ENCODE measurements around the gene ADCY3.
"Not testable (repeated sequence)": the region's sequence is repeated elsewhere in the genome, so short reads cannot be mapped to it uniquely, and the experiment has no call there.

ADCY3 gene

GRCh38 chr2:24844023-24844685 lies 75.9 kb downstream of the ADCY3 start:
- no peak for DNase-seq (ENCODE audit: low read depth)

- DNase-seq (ENCODE audit: low read depth), result no peak
Measured at GRCh38 chr2:24843330-24843860, 76.6 kb downstream of the ADCY3 start.

GRCh38 chr2:24842081-24843050 lies 77.7 kb downstream of the ADCY3 start:
- DNase-seq (ENCODE audit: low read depth), result no peak

GRCh38 chr2:24840962-24841945 lies 78.8 kb downstream of the ADCY3 start:
- DNase-seq (ENCODE audit: low read depth), result no peak

- DNase-seq (ENCODE audit: low read depth), result no peak
Measured at GRCh38 chr2:24840164-24840869, 79.7 kb downstream of the ADCY3 start.

- no peak for DNase-seq (ENCODE audit: low read depth)
Measured at GRCh38 chr2:24839729-24840128, 80.3 kb downstream of the ADCY3 start.

- DNase-seq (ENCODE audit: low read depth), result no peak
Measured at GRCh38 chr2:24838541-24838940, 81.5 kb downstream of the ADCY3 start.

GRCh38 chr2:24837996-24838513 lies 82.0 kb downstream of the ADCY3 start:
- no peak for DNase-seq (ENCODE audit: low read depth)

GRCh38 chr2:24836706-24837105 lies 83.3 kb downstream of the ADCY3 start:
- no peak for DNase-seq (ENCODE audit: low read depth)

GRCh38 chr2:24836206-24836605 lies 83.8 kb downstream of the ADCY3 start:
- DNase-seq (ENCODE audit: low read depth), result no peak

- DNase-seq (ENCODE audit: low read depth), result not testable (repeated sequence)
Measured at GRCh38 chr2:24835411-24835810, 84.6 kb downstream of the ADCY3 start.

GRCh38 chr2:24834733-24835395 lies 85.2 kb downstream of the ADCY3 start:
- no peak for DNase-seq (ENCODE audit: low read depth)

GRCh38 chr2:24833821-24834732 lies 86.0 kb downstream of the ADCY3 start:
- DNase-seq (ENCODE audit: low read depth), result no peak

GRCh38 chr2:24832931-24833701 lies 86.9 kb downstream of the ADCY3 start:
- no peak for DNase-seq (ENCODE audit: low read depth)

- no peak for DNase-seq (ENCODE audit: low read depth)
Measured at GRCh38 chr2:24832521-24832920, 87.5 kb downstream of the ADCY3 start.

- no peak for DNase-seq (ENCODE audit: low read depth)
Measured at GRCh38 chr2:24832073-24832461, 88.0 kb downstream of the ADCY3 start.

- no peak for DNase-seq (ENCODE audit: low read depth)
Measured at GRCh38 chr2:24831221-24832072, 88.6 kb downstream of the ADCY3 start.

Measured in stromal cell of bone marrow (primary cell).